ENCODE measurements around the gene UBE2B. TPM values are rescaled to one million over a fixed set of nuclear protein-coding genes. Genes with fewer than 3 reads are reported as not detected.
A peak's percentile ranks its signal among the peaks of the same experiment; 100 is the strongest.

UBE2B gene
- total and polyA plus RNA-seq, 10 of the 15 experiments (the other 5 are each of a cell fraction or from before 2014, with no cell fraction given): 10.8 to 179 (median 61.3) TPM

DNA sequence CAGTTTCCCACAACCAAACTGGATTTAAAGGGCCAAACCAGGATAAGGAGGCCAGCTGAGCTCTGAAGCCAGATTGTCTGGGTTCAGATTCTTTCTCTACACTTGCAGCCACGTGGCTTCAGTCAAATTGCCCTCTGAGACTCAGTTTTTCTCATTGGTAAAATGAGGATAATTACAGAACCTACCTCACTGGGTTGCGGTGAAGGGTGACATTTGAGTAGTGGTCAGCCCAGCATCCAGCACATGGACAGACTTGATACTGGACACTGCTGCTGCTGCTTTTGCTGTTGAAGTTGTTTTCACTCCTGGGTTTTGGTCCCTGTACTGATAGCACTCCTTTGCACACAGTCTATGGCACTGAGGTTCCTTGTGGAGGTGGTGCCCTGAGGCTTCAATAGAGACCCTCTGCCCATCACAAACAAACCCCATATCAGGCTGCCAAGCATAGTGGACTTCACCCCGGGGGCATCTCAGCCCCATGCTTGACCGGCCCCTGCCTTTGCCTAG is 66.0 kb downstream of the UBE2B start:
- CTCF ChIA-PET: interaction anchor here (0.7 to 1.7 kb wide), 6 partner anchors 9 to 320 kb away, joined by 3 to 10 read pairs (median 4); partner anchors contain the start of gene CDKN2AIPNL
- FAIRE-seq: no peak
- BruUV-seq (replicated peaks): TSS peak; percentile 100
- TF ChIP-seq SRF (IDR thresholded peaks at IDR 0.05; ENCODE audit: low read depth in 2 of 2, low read length in 2 of 2) (no peak), POLR2A (IDR thresholded peaks at IDR 0.05; ENCODE audit: low read depth, low read length) (peak; percentile 67), SREBF1 (IDR thresholded peaks at IDR 0.05; ENCODE audit: low read length) (no peak), LARP7 (IDR thresholded peaks at IDR 0.05) (no peak), POLR2AphosphoS2 (IDR thresholded peaks at IDR 0.05; ENCODE audit: low read depth, low read length) (0 out of 2 replicates have a peak, but pooled peaks have one; percentile 33), RCOR1 (conservative IDR thresholded peaks at IDR 0.05; ENCODE audit: low read depth, low read length) (no peak), ZNF24 (IDR thresholded peaks at IDR 0.05) (no peak), POLR2AphosphoS5 (IDR thresholded peaks at IDR 0.05; ENCODE audit: low read length) (peak; percentile 89), CBFB (IDR thresholded peaks at IDR 0.05; ENCODE audit: low read depth) (peak; percentile 81; the same call in 1 of the 2 replicates), POU2F2 (IDR thresholded peaks at IDR 0.05; ENCODE audit: borderline replicate concordance, low read depth, low read length) (peak; percentile 76; the same call in 1 of the 3 replicates), NFYB (IDR thresholded peaks at IDR 0.05; ENCODE audit: insufficient read depth, low read depth, low read length) (no peak), NRF1 (conservative IDR thresholded peaks at IDR 0.05; ENCODE audit: low read depth, low read length) (no peak), ZBED1 (IDR thresholded peaks at IDR 0.05; ENCODE audit: borderline replicate concordance) (peak; percentile 83; the same call in 1 of the 2 replicates), SP1 (IDR thresholded peaks at IDR 0.05; ENCODE audit: low read depth, low read length) (no peak), CBX5 (IDR thresholded peaks at IDR 0.05; ENCODE audit: low read depth) (no peak)
- TF ChIP-seq, protein P1, sequence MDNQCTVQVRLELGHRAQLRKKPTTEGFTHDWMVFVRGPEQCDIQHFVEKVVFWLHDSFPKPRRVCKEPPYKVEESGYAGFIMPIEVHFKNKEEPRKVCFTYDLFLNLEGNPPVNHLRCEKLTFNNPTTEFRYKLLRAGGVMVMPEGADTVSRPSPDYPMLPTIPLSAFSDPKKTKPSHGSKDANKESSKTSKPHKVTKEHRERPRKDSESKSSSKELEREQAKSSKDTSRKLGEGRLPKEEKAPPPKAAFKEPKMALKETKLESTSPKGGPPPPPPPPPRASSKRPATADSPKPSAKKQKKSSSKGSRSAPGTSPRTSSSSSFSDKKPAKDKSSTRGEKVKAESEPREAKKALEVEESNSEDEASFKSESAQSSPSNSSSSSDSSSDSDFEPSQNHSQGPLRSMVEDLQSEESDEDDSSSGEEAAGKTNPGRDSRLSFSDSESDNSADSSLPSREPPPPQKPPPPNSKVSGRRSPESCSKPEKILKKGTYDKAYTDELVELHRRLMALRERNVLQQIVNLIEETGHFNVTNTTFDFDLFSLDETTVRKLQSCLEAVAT (IDR thresholded peaks at IDR 0.05): no peak
- TF ChIP-seq, protein P2, sequence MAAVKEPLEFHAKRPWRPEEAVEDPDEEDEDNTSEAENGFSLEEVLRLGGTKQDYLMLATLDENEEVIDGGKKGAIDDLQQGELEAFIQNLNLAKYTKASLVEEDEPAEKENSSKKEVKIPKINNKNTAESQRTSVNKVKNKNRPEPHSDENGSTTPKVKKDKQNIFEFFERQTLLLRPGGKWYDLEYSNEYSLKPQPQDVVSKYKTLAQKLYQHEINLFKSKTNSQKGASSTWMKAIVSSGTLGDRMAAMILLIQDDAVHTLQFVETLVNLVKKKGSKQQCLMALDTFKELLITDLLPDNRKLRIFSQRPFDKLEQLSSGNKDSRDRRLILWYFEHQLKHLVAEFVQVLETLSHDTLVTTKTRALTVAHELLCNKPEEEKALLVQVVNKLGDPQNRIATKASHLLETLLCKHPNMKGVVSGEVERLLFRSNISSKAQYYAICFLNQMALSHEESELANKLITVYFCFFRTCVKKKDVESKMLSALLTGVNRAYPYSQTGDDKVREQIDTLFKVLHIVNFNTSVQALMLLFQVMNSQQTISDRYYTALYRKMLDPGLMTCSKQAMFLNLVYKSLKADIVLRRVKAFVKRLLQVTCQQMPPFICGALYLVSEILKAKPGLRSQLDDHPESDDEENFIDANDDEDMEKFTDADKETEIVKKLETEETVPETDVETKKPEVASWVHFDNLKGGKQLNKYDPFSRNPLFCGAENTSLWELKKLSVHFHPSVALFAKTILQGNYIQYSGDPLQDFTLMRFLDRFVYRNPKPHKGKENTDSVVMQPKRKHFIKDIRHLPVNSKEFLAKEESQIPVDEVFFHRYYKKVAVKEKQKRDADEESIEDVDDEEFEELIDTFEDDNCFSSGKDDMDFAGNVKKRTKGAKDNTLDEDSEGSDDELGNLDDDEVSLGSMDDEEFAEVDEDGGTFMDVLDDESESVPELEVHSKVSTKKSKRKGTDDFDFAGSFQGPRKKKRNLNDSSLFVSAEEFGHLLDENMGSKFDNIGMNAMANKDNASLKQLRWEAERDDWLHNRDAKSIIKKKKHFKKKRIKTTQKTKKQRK (IDR thresholded peaks at IDR 0.05; ENCODE audit: low read depth, low read length): no peak
- TF ChIP-seq, protein P3, sequence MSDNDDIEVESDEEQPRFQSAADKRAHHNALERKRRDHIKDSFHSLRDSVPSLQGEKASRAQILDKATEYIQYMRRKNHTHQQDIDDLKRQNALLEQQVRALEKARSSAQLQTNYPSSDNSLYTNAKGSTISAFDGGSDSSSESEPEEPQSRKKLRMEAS (IDR thresholded peaks at IDR 0.05; ENCODE audit: low read depth, low read length): no peak
- TF ChIP-seq, protein P4, sequence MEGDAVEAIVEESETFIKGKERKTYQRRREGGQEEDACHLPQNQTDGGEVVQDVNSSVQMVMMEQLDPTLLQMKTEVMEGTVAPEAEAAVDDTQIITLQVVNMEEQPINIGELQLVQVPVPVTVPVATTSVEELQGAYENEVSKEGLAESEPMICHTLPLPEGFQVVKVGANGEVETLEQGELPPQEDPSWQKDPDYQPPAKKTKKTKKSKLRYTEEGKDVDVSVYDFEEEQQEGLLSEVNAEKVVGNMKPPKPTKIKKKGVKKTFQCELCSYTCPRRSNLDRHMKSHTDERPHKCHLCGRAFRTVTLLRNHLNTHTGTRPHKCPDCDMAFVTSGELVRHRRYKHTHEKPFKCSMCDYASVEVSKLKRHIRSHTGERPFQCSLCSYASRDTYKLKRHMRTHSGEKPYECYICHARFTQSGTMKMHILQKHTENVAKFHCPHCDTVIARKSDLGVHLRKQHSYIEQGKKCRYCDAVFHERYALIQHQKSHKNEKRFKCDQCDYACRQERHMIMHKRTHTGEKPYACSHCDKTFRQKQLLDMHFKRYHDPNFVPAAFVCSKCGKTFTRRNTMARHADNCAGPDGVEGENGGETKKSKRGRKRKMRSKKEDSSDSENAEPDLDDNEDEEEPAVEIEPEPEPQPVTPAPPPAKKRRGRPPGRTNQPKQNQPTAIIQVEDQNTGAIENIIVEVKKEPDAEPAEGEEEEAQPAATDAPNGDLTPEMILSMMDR (IDR thresholded peaks at IDR 0.05 in 2 of 3, conservative IDR thresholded peaks at IDR 0.05 in 1 of 3; ENCODE audit: control insufficient read depth in 2 of 3, extremely low read depth in 1 of 3, insufficient read depth in 1 of 3, low read depth in 3 of 3, low read length in 3 of 3): no peak

More for the DNA sequence above, 66.0 kb downstream of the UBE2B start:
- 0 out of 2 replicates have a peak overlapping the region, but pooled peaks have one; percentile 24 for H3K27ac ChIP-seq (ENCODE audit: control insufficient read depth, insufficient read depth)
- DNase-seq (ENCODE audit: low read depth, low spot score) (no peak), ATAC-seq (peak; percentile 30)
- H2AFZ ChIP-seq (ENCODE audit: control insufficient read depth, low read depth, low read length): peak overlapping the region; percentile 77
- no peak overlapping the region for H3K4me3 ChIP-seq
- H3K79me2 ChIP-seq (ENCODE audit: control insufficient read depth, insufficient read depth, low read length): no peaks in the 10 kb centered on the region
- RAD21 ChIA-PET (ENCODE audit: unreplicated experiment): interaction anchor here (0.7 to 2.1 kb wide), 11 partner anchors 10 to 118 kb away, joined by 3 to 18 read pairs (median 5); partner anchors contain the start of genes CDKN2AIPNL and JADE2
- WGBS (ENCODE audit: insufficient coverage, insufficient replicate concordance, low lambda C conversion rate, missing lambda C conversion rate): 50% methylated on average over 4 of the region's 4 CpGs
- no peaks in the 10 kb centered on the region for H3K9me3 ChIP-seq (replicated peaks; ENCODE audit: control insufficient read depth, insufficient read depth, low read length)
- no peak overlapping the region for H3K4me2 ChIP-seq (ENCODE audit: control insufficient read depth, insufficient read depth)
- H3K4me1 ChIP-seq (ENCODE audit: control insufficient read depth, insufficient read depth, low read length): peaks cover 18% of the 10 kb centered on the region
- H3K27me3 ChIP-seq (replicated peaks in 1 of 2; ENCODE audit: control insufficient read depth in 2 of 2, insufficient read depth in 2 of 2, low read length in 1 of 2): no peaks in the 10 kb centered on the region
- H3K9ac ChIP-seq (ENCODE audit: control insufficient read depth, insufficient read depth, low read length): no peak overlapping the region
- in situ Hi-C loops (cut with MboI): no loop called here
- no peaks in the 10 kb centered on the region for H4K20me1 ChIP-seq (ENCODE audit: control insufficient read depth, insufficient read depth)
- SMC1A ChIA-PET (ENCODE audit: uncharacterized antibody, unreplicated experiment): interaction anchor here (0.7 to 2.2 kb wide), 8 partner anchors 9 to 118 kb away, joined by 3 to 18 read pairs (median 6); partner anchors contain the start of gene CDKN2AIPNL
- intact Hi-C loops (cut with micrococcal nuclease; ENCODE audit: unreplicated experiment): no loop called here
- no peaks in the 10 kb centered on the region for H3K36me3 ChIP-seq (ENCODE audit: control insufficient read depth in 2 of 2, insufficient read depth in 2 of 2, low read length in 1 of 2)
- POLR2A ChIA-PET: interaction anchor here (0.8 to 1.7 kb wide), 7 partner anchors 9 to 459 kb away, joined by 3 to 7 read pairs (median 4); partner anchors contain the start of genes CDKN2AIPNL and JADE2

All from GM12878 (cell line).